Measurements from ENCODE around the gene RBMS1.

RBMS1 gene

GRCh38 chr2:160463245-160463644, 30.4 kb downstream of the RBMS1 start:
- Histone ChIP-seq H3K36me3 (ENCODE audit: insufficient read depth) (no peaks in the 10 kb centered on the region), H4K20me1 (ENCODE audit: insufficient read depth) (no peaks in the 10 kb centered on the region), H3K4me2 (no peak overlapping the region), H3K79me2 (ENCODE audit: insufficient read depth, low read depth) (no peaks in the 10 kb centered on the region), H3K9ac (no peak overlapping the region), H3K4me1 (ENCODE audit: low read depth, poor library complexity, severe bottlenecking) (no peaks in the 10 kb centered on the region), H3K27me3 (ENCODE audit: insufficient read depth, low read depth) (no peaks in the 10 kb centered on the region), H2AFZ (ENCODE audit: low read depth) (no peak overlapping the region), H3K4me3 (IDR thresholded peaks at IDR 0.05; ENCODE audit: insufficient read depth, low read depth, low read length) (no peak overlapping the region), H3K27ac (no peak overlapping the region)
- no peak for TF ChIP-seq CTCF (conservative IDR thresholded peaks at IDR 0.05; ENCODE audit: low read depth, low read length)

DNA sequence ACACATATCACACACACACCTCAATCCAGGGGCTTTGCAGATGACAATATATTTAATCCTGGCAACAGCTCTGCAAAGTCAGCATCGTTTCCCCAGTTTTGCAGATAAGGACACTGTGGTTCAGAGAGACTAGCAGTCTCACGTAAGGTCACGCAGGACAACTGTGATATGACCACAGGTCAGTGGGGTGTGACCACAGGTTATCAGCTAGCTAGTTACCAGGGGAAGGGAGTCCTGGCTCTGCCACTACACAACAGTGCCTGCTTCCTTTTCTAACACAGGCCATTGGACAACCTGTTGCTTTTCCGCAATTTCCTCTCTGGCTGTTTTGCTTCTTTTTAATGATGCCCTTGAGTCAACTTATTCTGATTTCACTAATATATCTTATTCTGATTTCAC, 33.3 kb downstream of the RBMS1 start:
- Histone ChIP-seq H4K20me1 (ENCODE audit: insufficient read depth) (no peaks in the 10 kb centered on the region), H3K4me1 (ENCODE audit: low read depth, poor library complexity, severe bottlenecking) (no peaks in the 10 kb centered on the region), H3K36me3 (ENCODE audit: insufficient read depth) (no peaks in the 10 kb centered on the region), H3K9ac (no peak overlapping the region), H3K79me2 (ENCODE audit: insufficient read depth, low read depth) (no peaks in the 10 kb centered on the region), H3K4me3 (IDR thresholded peaks at IDR 0.05; ENCODE audit: insufficient read depth, low read depth, low read length) (no peak overlapping the region), H2AFZ (ENCODE audit: low read depth) (no peak overlapping the region), H3K27me3 (ENCODE audit: insufficient read depth, low read depth) (no peaks in the 10 kb centered on the region), H3K27ac (no peak overlapping the region), H3K4me2 (no peak overlapping the region)
- no peak for TF ChIP-seq CTCF (conservative IDR thresholded peaks at IDR 0.05; ENCODE audit: low read depth, low read length)

- H3K4me1 ChIP-seq (ENCODE audit: low read depth, poor library complexity, severe bottlenecking) = no peaks in the 10 kb centered on the region
- no peak overlapping the region for H3K4me2 ChIP-seq
- no peak for TF ChIP-seq CTCF (conservative IDR thresholded peaks at IDR 0.05; ENCODE audit: low read depth, low read length)
- no peaks in the 10 kb centered on the region for H3K36me3 ChIP-seq (ENCODE audit: insufficient read depth)
- H3K79me2 ChIP-seq (ENCODE audit: insufficient read depth, low read depth) = no peaks in the 10 kb centered on the region
- no peak overlapping the region for H3K27ac ChIP-seq
- no peaks in the 10 kb centered on the region for H4K20me1 ChIP-seq (ENCODE audit: insufficient read depth)
- H3K27me3 ChIP-seq (ENCODE audit: insufficient read depth, low read depth) = no peaks in the 10 kb centered on the region
- H3K4me3 ChIP-seq (IDR thresholded peaks at IDR 0.05; ENCODE audit: insufficient read depth, low read depth, low read length) = no peak overlapping the region
- H3K9ac ChIP-seq = no peak overlapping the region
- H2AFZ ChIP-seq (ENCODE audit: low read depth) = no peak overlapping the region
These were observed 33.9 kb downstream of the RBMS1 start for GRCh38 chr2:160459538-160460332.

DNA sequence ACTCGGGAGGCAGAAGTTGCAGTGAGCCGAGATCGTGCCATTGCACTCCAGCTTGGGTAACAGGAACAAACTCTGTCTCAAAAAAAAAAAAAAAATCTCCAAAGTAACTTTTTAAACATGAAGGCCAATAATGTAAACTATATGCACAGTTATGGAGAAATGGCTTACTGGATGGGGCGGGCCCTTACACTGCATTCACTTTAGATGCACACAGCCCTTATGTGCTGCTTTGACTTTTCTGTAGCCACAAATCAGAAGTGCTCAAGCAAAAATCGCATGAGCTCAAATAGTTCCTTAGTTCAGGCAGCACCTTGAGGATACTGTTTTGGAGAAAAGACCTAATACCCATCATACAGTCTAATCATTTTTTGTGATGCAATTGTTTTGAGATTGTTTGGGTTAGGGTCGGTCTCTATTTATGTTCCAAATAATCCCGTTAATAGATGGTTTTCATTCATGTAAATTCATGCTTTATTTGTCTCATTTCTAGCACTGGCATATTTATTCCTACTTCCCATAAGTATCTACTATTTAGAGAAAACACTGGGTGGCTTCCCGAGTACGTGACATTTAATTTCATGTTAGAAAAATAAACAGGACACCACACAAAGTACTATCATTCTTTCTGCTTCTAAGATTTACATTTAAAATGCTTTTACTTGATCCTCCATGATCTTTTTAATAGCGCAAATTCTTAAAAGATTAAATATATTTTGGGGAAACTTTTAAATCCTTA, 34.7 kb downstream of the RBMS1 start:
- no peak overlapping the region for H3K27ac ChIP-seq
- no peaks in the 10 kb centered on the region for H3K27me3 ChIP-seq (ENCODE audit: insufficient read depth, low read depth)
- no peaks in the 10 kb centered on the region for H3K79me2 ChIP-seq (ENCODE audit: insufficient read depth, low read depth)
- no peak overlapping the region for H3K4me2 ChIP-seq
- no peaks in the 10 kb centered on the region for H3K4me1 ChIP-seq (ENCODE audit: low read depth, poor library complexity, severe bottlenecking)
- TF ChIP-seq CTCF (conservative IDR thresholded peaks at IDR 0.05; ENCODE audit: low read depth, low read length) = no peak
- no peak overlapping the region for H2AFZ ChIP-seq (ENCODE audit: low read depth)
- no peaks in the 10 kb centered on the region for H4K20me1 ChIP-seq (ENCODE audit: insufficient read depth)
- no peaks in the 10 kb centered on the region for H3K36me3 ChIP-seq (ENCODE audit: insufficient read depth)
- no peak overlapping the region for H3K4me3 ChIP-seq (IDR thresholded peaks at IDR 0.05; ENCODE audit: insufficient read depth, low read depth, low read length)
- H3K9ac ChIP-seq = no peak overlapping the region
